HG03558 (cell line): ENCODE results near the gene PCAT7.
"Not testable (repeated sequence)": the region's sequence is repeated elsewhere in the genome, so short reads cannot be mapped to it uniquely, and the experiment has no call there.

Source experiments
- ATAC-seq: cut with Tn5 transposase; IDR thresholded peaks from one replicate; pipeline ENCODE4 v1.9.1; 2021; ENCODE audit warnings: moderate number of reproducible peaks; ENCODE audit not compliant: unreplicated experiment; ENCODE audit errors: extremely low read depth

The PCAT7 gene

DNA sequence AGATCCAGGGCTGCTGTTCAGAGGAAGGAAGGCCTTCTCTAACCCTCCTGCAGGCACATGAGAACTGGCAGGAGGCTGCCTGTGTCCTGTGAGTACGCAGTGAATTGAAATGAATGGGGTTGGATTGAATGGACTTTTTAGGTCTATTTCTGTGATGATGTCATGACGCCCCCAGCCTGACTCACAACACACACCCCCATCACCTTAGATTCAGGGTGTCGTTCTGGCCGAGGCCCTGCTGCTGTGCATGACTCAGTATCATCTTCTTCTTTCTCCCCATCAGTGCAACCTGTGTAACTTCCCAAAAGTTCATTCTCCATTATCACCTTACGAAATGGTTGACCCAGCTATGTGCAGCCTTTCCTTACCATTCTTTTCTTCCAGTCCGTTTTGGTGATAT is 5.4 kb downstream of the PCAT7 start:
- ATAC-seq, result no peak

DNA sequence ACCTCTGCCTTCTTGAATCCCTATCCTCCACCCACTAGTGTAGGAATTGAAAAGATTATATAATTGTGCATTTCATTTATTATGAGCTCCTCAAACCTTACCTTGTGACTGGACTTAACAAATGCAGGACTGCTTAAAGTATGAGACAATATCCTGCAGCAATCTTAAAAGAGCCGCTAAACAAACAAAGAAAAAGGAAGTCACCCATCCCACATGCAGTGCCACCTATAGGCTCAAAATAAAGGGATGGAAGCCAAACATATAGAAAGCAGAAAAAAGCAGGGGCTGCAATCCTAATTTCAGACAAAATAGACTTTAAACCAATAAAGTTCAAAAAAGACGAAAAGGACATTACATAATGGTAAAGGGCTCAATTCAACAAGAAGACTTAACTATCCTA is 8.7 kb downstream of the PCAT7 start:
- no peak for ATAC-seq

DNA sequence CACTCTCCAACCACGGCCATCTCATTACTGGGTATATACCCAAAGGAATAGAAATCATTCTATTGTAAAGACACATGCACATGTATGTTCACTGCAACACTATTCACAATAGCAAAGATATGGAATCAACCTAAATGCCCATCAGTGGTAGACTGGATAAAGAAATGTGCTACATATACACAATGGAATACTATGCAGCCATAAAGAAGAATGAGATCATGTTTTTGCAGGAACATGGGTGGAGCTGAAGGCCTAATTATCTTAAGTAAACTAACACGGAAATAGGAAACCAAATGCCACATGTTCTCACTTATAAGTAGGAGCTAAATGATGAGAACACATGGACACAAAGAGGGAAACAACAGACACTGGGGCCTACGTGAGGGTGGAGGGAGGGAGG is 9.4 kb downstream of the PCAT7 start:
- not testable (repeated sequence) for ATAC-seq

DNA sequence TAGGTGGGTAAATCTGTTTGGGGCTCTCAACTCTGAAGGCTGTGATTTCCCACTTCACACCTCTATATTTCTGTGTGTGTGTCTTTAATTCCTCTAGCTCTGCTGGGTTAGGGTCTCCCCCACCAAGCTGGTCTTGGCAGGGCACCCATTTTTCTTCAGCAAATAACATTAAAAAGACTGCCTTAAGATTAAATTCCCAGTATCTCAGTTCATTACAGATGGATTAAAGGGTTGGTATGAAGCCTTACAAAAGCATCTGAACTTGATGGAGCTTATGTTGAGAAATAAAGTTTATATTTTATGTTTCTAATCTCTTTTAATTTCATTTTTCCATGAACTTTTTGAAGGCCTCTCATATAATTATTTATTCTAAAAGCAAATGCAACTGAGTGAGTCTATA is 11.7 kb downstream of the PCAT7 start:
- ATAC-seq, result no peak

DNA sequence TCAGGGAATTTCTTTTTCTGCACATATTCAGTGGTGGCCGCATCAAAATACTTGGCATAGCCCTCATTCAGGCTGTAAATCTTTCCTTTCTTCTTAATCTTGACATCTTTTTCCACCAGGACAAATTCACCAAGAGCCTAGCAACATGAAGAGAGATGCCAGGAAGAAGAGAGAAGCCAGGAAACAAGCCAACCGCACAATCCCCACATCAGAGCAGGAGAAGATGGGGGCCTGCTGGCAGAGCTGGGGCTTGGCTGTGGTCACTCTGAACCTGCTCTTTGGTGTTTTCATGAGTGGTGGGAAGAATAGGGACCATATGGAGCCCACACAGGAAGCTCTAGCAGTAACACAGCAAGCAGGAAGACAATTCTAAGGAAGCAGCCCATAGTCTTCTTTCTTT is 12.4 kb downstream of the PCAT7 start:
- ATAC-seq, result no peak

DNA sequence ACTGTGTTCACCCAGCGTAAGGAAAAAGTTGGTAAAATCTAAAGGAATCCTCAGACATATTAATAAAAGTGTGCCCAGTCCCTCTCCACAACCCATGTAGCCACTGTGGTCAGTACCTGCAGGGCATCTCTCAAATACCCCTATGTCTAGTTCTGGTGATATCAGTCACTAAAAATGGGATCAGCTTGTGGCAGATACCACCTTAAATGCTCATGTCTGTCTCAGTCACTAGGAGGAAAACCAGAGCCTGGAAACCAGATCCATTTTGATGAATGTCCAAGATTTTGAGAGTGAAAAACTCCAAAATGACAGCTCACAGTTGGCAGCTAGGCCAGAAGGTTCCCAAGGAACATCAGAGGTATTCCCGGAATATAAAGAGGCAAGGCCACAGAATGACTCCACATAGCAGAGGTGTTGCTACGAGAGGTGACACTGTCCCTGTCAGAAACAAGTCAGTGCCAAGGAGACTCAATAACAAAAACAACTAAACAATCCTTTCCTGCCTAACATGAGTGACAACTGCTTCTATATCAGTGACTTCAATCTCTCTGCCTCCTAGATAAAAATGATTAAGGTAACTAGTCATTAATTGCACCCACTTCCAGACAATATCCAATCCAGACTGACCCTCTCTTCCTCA is 13.5 kb downstream of the PCAT7 start:
- no peak for ATAC-seq

- no peak for ATAC-seq
These were observed 14.3 kb downstream of the PCAT7 start for GRCh38 chr9:94568972-94569712.

- no peak for ATAC-seq
These were observed 21.2 kb downstream of the PCAT7 start for GRCh38 chr9:94576131-94576530.

DNA sequence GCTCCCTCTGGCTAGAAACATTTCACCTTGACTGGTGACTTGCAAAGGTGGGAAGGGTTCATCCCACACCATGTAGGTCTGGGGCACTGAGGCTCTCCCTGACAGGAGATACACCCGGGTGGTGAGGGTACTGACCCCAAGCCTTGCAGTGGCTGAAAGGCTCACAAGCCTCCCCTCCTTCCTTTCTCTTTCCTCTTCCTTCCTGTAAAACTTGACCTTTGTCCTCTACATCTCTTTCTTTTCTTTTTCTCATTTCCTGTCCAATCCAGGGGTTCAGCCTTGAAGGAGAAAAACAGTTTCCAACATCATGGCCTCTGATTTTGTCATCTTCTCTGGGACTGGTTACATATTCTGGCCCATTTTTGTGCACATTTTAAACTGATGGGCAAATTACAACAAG is 22.2 kb downstream of the PCAT7 start:
- no peak for ATAC-seq

- ATAC-seq, result no peak
These were observed 22.7 kb downstream of the PCAT7 start for GRCh38 chr9:94577571-94577970.

DNA sequence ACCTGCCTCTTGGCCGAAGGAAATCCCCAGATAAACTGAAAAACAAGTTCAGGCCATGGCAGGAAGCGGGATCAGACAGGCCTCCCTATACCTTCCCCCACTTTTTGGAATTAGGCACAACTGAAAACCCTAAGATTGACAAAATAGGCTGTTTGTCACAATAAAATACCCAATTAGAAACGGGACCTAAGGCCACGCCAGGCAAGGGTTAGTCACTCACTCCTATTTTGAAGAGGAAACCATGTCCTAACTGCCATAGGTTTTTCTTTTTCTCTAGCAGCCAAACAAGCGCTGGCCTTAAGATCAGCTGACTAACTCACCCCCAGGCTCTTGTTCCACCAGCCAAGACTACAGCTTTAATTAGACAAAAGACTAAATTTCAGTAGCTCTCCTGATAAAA is 26.8 kb downstream of the PCAT7 start:
- ATAC-seq, result no peak

- no peak for ATAC-seq
These were observed 29.7 kb downstream of the PCAT7 start for GRCh38 chr9:94584555-94584954.

DNA sequence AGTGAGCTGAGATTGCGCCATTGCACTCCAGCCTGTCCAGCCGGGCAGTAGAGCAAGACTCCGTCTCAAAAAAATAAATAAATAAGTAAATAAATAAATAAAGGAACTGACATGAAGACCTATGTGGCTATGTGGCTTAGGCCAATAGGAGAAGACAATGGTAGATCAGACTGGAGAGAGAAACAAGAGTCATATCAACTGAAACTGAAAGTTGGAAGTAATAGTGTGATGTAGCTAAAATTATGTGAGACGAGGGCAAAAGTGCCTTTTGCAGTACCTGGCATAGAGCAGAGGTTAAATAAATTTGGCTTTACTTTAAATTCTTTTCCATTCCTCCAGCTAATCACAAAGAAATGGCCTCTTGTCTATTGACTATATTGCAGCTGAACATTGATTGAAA is 31.4 kb downstream of the PCAT7 start:
- no peak for ATAC-seq

GRCh38 chr9:94586814-94587213 is 31.9 kb downstream of the PCAT7 start:
- no peak for ATAC-seq

DNA sequence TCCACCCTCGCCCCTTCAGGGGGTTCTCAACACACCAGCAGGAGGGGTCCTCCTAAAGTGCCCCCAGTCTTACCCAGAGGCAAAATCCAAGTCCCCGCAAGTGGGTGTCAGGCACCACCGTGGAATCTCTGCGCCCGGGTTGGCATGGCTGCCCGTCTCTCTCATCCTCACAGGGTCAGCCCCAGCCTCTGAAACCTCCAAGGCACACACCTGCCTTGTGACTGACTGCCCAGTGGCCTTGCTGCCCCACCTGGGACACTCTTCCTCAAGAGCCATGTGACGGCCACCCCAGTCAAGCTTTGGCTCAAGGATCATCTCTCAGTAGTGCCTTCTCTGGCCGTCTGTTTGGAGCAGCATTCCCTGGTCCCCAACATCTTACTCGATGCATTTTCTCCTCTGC is 33.8 kb downstream of the PCAT7 start:
- no peak for ATAC-seq

DNA sequence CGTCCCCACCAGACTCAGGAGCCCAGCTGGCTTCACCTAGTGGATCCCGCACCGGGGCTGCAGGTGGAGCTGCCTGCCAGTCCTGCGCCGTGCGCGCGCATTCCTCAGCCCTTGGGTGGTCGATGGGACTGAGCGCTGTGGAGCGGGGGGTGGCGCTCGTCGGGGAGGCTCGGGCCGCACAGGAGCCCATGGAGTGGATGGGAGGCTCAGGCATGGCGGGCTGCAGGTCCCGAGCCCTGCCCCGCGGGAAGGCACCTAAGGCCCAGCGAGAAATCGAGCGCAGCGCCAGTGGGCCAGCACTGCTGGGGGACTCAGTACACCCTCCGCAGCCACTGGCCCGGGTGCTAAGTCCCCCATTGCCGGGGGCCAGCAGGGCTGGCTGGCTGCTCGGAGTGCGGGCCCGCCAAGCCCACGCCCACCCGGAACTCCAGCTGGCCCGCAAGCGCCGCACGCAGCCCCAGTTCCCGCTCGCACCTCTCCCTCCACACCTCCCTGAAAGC is 36.2 kb downstream of the PCAT7 start:
- not testable (repeated sequence) for ATAC-seq

- no peak for ATAC-seq
These were observed 37.0 kb downstream of the PCAT7 start for GRCh38 chr9:94591876-94592275.

- ATAC-seq, result not testable (repeated sequence)
These were observed 37.8 kb downstream of the PCAT7 start for GRCh38 chr9:94592683-94593082.

- ATAC-seq, result no peak
These were observed 38.8 kb downstream of the PCAT7 start, which contains the start of gene FBP2 for GRCh38 chr9:94593459-94594345. Gene FBP2, minus strand, starts transcription at chr9:94593824. Its CDS starts 98 bp downstream, at chr9:94593726.

DNA sequence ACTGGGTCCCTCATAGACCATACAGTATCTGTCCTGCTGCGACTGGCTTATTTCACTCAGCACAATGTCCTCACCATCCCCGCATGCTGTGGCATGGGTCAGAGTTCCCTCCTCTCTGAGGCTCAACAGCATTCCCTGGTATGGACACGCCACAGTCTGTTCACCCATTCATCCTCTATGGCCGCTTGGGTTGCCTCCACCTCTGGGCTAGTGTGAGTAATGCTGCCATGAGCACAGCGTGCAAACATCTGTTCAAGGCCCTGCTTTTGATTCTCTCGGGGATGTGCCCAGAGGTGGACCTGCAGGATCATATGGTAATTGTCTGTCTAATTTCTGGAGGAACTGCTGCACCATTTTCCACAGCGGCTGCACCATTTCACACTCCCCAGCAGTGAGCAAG is 44.2 kb downstream of the PCAT7 start:
- ATAC-seq, result no peak

GRCh38 chr9:94600258-94600657 is 45.4 kb downstream of the PCAT7 start:
- no peak for ATAC-seq
